Naive B cell (primary cell): ENCODE measurements around the gene COL4A2. TPM values are rescaled to one million over a fixed set of nuclear protein-coding genes. Genes with fewer than 3 reads are reported as not detected.
A peak's percentile ranks its signal among the peaks of the same experiment; 100 is the strongest.

Source experiments
- ATAC-seq, 2 donors: fragments of 150-1000 bp; cut with Tn5 transposase; 2 replicates each; pipeline ENCODE4 v1.10.0; 2021; ENCODE audit warnings: low read depth in 2 of 2, mild to moderate bottlenecking in 2 of 2, moderate library complexity in 2 of 2
- DNase-seq: peaks from one replicate; pipeline ENCODE4 v3.0.0; 2022
- H3K27ac Mint-ChIP-seq, 6 donors: one replicate each; pipeline ENCODE4 v1.8.0; 2020 to 2022; ENCODE audit warnings: mild to moderate bottlenecking in 6 of 6, mixed read lengths in 6 of 6, moderate library complexity in 5 of 6, inconsistent platforms in 2 of 6
- H3K27me3 Mint-ChIP-seq, 3 donors: one replicate each; pipeline ENCODE4 v1.8.0; 2021 to 2022; ENCODE audit warnings: mixed read lengths in 3 of 3, mild to moderate bottlenecking in 1 of 3
- H3K36me3 Mint-ChIP-seq, 2 donors: one replicate each; pipeline ENCODE4 v1.8.0; 2020 to 2022; ENCODE audit warnings: mixed read lengths in 2 of 2, inconsistent platforms in 1 of 2, mild to moderate bottlenecking in 1 of 2
- H3K4me1 Mint-ChIP-seq, 3 donors: one replicate each; pipeline ENCODE4 v1.8.0; 2020 to 2022; ENCODE audit warnings: mixed read lengths in 3 of 3, inconsistent platforms in 1 of 3, mild to moderate bottlenecking in 1 of 3, moderate library complexity in 1 of 3
- H3K4me3 Mint-ChIP-seq, 8 donors: one replicate each; pipeline ENCODE4 v1.8.0; 2020 to 2022; ENCODE audit warnings: mild to moderate bottlenecking in 8 of 8, mixed read lengths in 8 of 8, moderate library complexity in 8 of 8, inconsistent platforms in 2 of 8
- H3K9me3 Mint-ChIP-seq, 7 donors: one replicate each; pipeline ENCODE4 v1.8.0; 2020 to 2022; ENCODE audit warnings: mixed read lengths in 7 of 7, mild to moderate bottlenecking in 5 of 7, inconsistent platforms in 2 of 7, moderate library complexity in 1 of 7
- polyA plus RNA-seq, 6 donors: library from polyadenylated mRNA; unstranded; fragments of 300-500 nt; fragmentation: Illumina TruSeq; gene quantifications; one replicate each; pipeline ENCODE4 v1.2.3, GENCODE V29; 2021; ENCODE audit warnings: low read depth in 6 of 6

Gene COL4A2
- under 1 TPM in 1 of 6 donors, not detected in 5; 0.13 TPM for polyA plus RNA-seq

- no peak for DNase-seq
- Mint-ChIP-seq H3K4me1 (peaks cover 5 to 8% (median 6%) of the 10 kb centered on the region in 3 donors), H3K27ac (peak within 1 kb of the TSS in 1 of 6 donors; percentile 93), H3K4me3 (peak within 1 kb of the TSS in 1 of 8 donors; percentile 40), H3K9me3 (peaks cover 0 to 2% (median 0%) of the 10 kb centered on the region in 7 donors), H3K27me3 (peaks cover 66 to 79% (median 77%) of the 10 kb centered on the region in 3 donors), H3K36me3 (peaks cover 0 to 7% of the 10 kb centered on the region in 2 donors)
- ATAC-seq = no peak
Observed at GRCh38 chr13:110306960-110307766, at the start of gene COL4A2, which contains the start of gene COL4A1. TSS of gene COL4A2 (plus strand) at chr13:110307284. CDS start at chr13:110307904, 620 bp downstream. TSS of gene COL4A1 (minus strand) at chr13:110307157. CDS start at chr13:110307027, 130 bp downstream.

DNA sequence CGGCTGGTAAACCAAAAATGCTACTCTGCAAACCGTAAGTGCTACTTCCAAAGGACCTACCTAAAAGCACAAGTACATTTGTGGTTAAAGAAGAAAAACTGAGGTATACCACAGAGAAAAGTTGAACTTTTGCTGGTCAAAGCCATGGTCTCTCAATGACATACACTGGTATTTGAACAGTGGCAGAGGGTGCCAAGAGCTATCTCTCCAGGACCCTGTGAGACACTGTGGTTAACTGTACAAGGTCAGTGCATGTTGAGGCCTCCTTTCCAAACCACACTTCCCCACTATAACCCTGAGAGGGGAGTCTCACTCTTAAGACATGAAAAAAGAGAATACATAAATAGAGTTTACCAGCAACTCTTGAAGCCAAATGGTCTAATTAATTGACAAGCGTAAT is 49.7 kb upstream of the COL4A2 start:
- Mint-ChIP-seq H3K36me3 (peaks cover 0 to 7% of the 10 kb centered on the region in 2 donors), H3K4me3 (no peak overlapping the region), H3K27me3 (peaks cover 9 to 33% (median 19%) of the 10 kb centered on the region in 3 donors), H3K27ac (no peak overlapping the region), H3K4me1 (peaks cover 0 to 7% (median 2%) of the 10 kb centered on the region in 3 donors), H3K9me3 (peaks cover 0 to 12% (median 4%) of the 10 kb centered on the region in 7 donors)
- no peak for DNase-seq
- ATAC-seq = no peak

DNA sequence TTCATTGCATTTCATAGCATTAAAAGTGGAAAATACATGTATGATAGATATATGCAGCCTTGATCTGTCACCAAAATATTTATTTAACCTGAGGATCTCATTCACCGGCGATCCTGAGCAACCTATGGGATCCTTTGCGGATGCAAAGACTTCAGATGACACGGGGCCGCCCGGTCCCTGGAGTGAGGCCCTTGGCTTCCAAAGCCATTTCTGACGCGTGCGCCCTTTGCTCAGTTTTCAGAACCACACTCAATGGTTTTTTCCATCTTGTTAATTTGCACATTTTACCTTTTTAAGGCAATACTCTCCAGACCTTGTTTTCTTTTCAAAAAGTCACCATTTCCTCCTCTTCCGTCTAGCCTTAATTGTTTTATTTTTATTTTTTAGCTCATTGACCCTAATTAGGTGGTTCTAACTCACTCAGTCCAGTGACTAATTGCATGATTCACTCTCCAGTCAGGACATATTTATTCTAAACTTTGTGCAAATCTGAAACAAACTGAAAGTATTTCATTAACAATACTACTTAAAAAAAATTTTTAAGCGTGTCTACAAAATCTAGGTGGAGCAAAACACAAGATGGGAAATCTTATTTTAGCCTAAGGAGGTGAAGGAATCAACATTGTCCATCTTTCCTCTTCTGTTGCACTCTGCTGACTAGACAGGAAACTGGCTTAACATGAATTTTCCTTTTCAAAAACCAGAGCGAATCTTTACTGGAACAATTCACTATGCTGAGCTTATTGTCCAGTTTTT is 48.0 kb upstream of the COL4A2 start:
- DNase-seq (no peak), ATAC-seq (no peak)
- Mint-ChIP-seq H3K4me1 (peaks cover 0 to 7% (median 2%) of the 10 kb centered on the region in 3 donors), H3K36me3 (peaks cover 0 to 7% of the 10 kb centered on the region in 2 donors), H3K27me3 (peaks cover 11 to 41% (median 27%) of the 10 kb centered on the region in 3 donors), H3K27ac (no peak overlapping the region), H3K4me3 (no peak overlapping the region), H3K9me3 (peaks cover 0 to 12% (median 4%) of the 10 kb centered on the region in 7 donors)

DNA sequence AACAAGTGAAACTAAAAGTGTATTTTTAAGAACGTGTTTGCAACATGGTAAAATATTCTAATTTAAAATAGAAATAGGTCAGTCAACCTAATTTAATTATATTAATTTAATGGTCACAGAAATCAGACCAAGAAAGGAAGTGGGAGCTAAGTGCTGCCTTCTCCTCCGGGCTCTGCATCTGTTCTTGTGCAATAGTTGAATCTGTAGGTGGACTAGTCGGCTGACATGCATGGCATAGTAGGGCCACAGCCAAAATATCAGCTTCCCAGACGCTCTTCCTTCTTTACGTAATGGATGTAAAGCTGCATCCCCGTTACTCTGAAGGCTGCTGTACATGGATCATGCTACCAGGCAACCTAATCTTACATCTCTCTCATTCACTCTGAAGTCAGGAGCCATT is 47.4 kb upstream of the COL4A2 start:
- Mint-ChIP-seq H3K4me3 (no peak overlapping the region), H3K36me3 (peaks cover 0 to 7% of the 10 kb centered on the region in 2 donors), H3K4me1 (peaks cover 0 to 7% (median 2%) of the 10 kb centered on the region in 3 donors), H3K27me3 (peaks cover 11 to 44% (median 31%) of the 10 kb centered on the region in 3 donors), H3K27ac (no peak overlapping the region), H3K9me3 (peaks cover 0 to 11% (median 4%) of the 10 kb centered on the region in 7 donors)
- DNase-seq = no peak
- ATAC-seq = no peak

DNA sequence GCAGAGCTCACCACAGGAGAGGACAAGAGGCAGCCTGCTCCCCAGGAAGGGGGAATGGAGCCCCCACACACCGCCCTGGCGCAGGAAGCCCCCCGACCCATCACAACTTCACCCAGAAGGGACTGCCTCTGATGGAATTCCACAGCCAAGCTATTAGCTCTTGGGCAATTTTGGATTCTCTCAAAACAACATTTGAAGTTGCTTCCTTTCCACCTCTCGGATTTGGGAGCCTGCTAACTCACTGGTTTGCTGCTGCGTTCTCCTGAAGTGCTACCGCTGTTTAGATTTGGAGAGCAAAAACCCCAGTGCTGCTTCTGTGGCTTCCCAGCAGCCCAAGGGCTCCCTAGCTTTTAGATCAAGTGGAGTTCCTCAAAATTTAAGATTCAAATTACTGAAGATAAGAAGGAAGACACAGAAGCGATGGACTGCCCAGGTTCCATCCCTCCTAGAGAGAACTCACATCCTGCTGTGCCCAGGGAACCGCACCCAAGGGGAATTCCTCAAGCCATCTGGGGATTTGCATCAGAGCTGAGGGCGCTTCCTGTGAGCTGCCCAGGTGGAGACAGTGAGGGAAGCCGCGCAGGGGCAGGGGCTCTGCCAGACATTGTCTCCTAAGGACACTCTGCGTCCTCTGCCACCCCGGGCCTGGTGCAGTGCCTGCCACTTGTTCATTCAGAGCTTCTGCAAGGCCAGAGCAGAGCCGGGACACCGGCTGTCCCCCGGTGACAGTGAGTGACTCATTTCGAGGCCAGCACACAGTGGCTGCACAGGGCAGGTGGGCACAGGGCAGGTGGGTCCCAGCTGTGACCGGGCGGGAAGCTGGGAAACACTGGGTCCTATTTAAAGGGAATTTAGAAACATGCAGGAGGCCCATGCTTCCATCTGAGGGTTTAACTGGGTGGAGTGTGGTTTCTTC is 45.7 kb upstream of the COL4A2 start:
- H3K27me3 Mint-ChIP-seq = peaks cover 11 to 47% (median 38%) of the 10 kb centered on the region in 3 donors
- no peaks in the 10 kb centered on the region for H3K4me1 Mint-ChIP-seq
- ATAC-seq = no peak
- H3K36me3 Mint-ChIP-seq = no peaks in the 10 kb centered on the region
- DNase-seq = no peak
- no peak overlapping the region for H3K4me3 Mint-ChIP-seq
- no peak overlapping the region for H3K27ac Mint-ChIP-seq
- H3K9me3 Mint-ChIP-seq = peaks cover 0 to 4% (median 0%) of the 10 kb centered on the region in 7 donors

DNA sequence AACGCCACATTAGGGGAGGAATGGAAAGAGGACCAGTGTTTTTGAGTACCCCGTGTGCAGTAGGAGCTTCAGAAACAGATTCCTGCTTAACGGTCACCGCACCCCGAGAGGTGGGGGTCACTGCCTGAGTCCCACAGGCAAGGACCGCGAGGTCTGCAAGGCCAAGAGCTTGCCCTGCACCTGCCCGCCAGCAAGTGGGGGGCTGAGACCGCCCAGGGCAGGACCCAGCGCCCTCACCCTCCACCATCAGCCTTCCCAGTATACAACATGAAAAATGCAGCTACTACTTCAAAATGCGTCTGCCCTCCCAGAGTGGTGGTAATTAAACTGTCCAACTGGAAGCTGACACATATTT is 45.0 kb upstream of the COL4A2 start:
- peaks cover 0 to 4% (median 0%) of the 10 kb centered on the region in 7 donors for H3K9me3 Mint-ChIP-seq
- no peaks in the 10 kb centered on the region for H3K4me1 Mint-ChIP-seq
- no peaks in the 10 kb centered on the region for H3K36me3 Mint-ChIP-seq
- H3K27ac Mint-ChIP-seq = no peak overlapping the region
- peaks cover 11 to 49% (median 38%) of the 10 kb centered on the region in 3 donors for H3K27me3 Mint-ChIP-seq
- ATAC-seq (no peak), DNase-seq (no peak)
- no peak overlapping the region for H3K4me3 Mint-ChIP-seq

DNA sequence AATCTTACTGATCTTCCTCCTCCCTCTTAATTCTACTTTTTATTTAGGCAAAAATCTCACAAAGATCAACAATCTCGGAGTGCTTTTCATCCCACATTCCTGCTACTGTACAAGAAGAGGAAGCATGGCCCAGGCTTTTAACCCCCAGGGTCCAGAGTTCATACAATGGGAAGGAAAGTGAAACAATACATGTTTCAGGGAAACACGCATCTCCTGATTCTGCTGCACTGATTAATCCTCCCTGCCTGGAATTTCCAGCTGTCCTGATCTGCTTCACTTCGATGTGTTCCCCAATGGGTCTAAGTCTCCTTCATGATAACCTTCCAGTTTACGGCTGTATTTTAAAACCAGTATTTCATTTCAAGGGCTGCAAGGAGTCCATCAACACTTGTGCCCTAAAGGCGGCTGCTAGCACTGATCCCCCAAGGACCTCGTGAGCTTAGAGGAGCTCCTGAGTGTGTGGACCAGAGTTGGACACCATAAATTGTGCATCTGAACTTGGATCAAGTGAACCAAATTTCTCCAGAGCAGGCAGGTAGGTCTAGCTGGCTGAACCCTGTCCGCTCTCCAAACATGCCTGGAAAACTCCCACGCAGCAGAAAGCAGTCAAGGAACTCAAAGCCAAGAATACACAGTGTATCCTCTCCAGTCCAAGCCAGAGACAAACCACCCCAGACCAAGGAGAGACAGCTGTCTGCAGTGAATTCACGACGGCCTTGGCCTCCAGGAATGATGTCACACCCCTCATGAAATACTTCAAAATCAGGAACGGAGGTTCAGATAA is 44.4 kb upstream of the COL4A2 start:
- Mint-ChIP-seq H3K9me3 (peaks cover 0 to 4% (median 0%) of the 10 kb centered on the region in 7 donors), H3K4me1 (no peaks in the 10 kb centered on the region), H3K4me3 (no peak overlapping the region), H3K27ac (peak overlapping the region in 1 of 6 donors; percentile 79), H3K27me3 (peaks cover 11 to 49% (median 38%) of the 10 kb centered on the region in 3 donors), H3K36me3 (no peaks in the 10 kb centered on the region)
- DNase-seq = no peak
- ATAC-seq = no peak

GRCh38 chr13:110263404-110263803 is 43.7 kb upstream of the COL4A2 start:
- ATAC-seq (no peak), DNase-seq (no peak)
- no peak overlapping the region for H3K4me3 Mint-ChIP-seq
- H3K27ac Mint-ChIP-seq = no peak overlapping the region
- H3K27me3 Mint-ChIP-seq = peaks cover 11 to 53% (median 38%) of the 10 kb centered on the region in 3 donors
- H3K4me1 Mint-ChIP-seq = no peaks in the 10 kb centered on the region
- H3K9me3 Mint-ChIP-seq = peaks cover 0 to 4% (median 0%) of the 10 kb centered on the region in 7 donors
- no peaks in the 10 kb centered on the region for H3K36me3 Mint-ChIP-seq

DNA sequence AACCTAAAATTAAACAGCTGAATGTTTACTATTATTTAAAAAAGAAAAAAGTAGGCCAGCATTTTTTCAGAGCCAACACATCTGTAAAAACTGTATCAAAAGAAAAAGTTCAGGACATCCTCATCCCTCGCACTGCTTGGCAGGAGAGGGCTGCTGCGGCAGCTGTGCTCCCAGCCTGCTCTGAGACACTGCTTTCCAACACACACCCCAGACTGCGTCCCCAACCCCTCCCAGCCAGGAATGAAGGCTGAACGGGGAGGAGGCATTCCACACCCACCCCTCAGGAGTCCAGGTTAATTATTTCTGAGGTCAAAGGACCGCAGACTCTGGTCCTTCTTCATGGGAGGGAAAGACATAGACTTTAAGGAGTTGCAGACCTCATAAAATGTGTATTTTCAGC is 43.2 kb upstream of the COL4A2 start:
- Mint-ChIP-seq H3K9me3 (peaks cover 0 to 4% (median 0%) of the 10 kb centered on the region in 7 donors), H3K4me1 (no peaks in the 10 kb centered on the region), H3K27ac (no peak overlapping the region), H3K4me3 (no peak overlapping the region), H3K36me3 (no peaks in the 10 kb centered on the region), H3K27me3 (peaks cover 11 to 57% (median 38%) of the 10 kb centered on the region in 3 donors)
- no peak for DNase-seq
- ATAC-seq = no peak

DNA sequence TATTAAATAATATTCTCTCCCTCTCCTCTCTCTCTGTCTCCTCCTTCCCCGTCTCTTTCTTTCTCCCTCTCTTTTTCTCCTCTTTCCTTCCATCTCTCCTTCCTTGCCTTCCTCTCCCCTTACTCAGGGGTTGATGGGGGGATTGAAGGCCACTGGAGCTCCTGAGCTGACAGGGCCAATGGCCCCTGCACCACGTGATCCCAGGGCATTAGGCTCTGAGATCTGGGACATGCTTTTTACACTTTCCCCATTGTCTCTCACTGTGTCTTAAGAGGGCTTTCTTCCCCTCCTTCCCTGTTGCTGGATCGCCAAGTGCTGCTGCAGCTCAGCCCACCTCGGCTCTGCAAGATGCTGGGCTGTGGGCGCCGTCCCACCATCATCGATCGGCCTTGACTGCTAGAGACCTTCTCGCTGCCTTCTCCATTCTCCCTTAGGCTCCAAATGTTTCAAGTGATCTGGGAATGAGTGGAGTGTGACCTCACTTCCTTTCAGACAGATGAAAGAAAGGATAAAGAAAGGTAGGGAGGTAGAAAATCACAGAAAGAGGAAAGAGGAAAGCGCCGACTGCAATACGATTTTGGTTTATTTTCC is 42.3 kb upstream of the COL4A2 start:
- Mint-ChIP-seq H3K9me3 (peaks cover 0 to 3% (median 0%) of the 10 kb centered on the region in 7 donors), H3K36me3 (no peaks in the 10 kb centered on the region), H3K4me1 (no peaks in the 10 kb centered on the region), H3K27ac (no peak overlapping the region), H3K4me3 (no peak overlapping the region), H3K27me3 (peaks cover 11 to 57% (median 35%) of the 10 kb centered on the region in 3 donors)
- ATAC-seq = no peak
- DNase-seq = no peak

DNA sequence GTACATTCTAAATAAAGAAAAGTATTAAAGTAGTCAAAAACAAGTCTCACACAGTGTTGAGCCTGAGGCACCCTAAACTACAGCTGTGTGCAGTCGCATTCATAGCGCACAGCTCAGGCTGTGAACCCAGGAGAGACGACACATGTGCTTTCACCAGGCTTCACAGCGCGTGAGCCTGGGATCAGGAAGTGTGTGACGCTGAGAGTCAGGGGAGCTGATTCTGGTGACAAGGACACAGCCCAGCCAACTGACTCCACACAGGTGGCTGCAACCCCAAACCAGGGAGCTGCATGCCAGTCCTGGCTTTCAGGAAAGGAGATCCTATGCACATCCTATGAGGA is 41.8 kb upstream of the COL4A2 start:
- DNase-seq (no peak), ATAC-seq (no peak)
- no peaks in the 10 kb centered on the region for H3K4me1 Mint-ChIP-seq
- no peak overlapping the region for H3K4me3 Mint-ChIP-seq
- H3K27ac Mint-ChIP-seq = no peak overlapping the region
- H3K27me3 Mint-ChIP-seq = peaks cover 9 to 59% (median 29%) of the 10 kb centered on the region in 3 donors
- H3K36me3 Mint-ChIP-seq = no peaks in the 10 kb centered on the region
- H3K9me3 Mint-ChIP-seq = peaks cover 0 to 2% (median 0%) of the 10 kb centered on the region in 7 donors
